Astrocyte (in vitro differentiated cells and primary cell): ENCODE data around the gene OSTN. TPM values are rescaled to one million over a fixed set of nuclear protein-coding genes. Genes with fewer than 3 reads are reported as not detected.

Source experiments
- DNase-seq: peaks from one replicate; pipeline ENCODE4 v3.0.0-alpha.2; 2010; ENCODE audit warnings: low read depth
- FAIRE-seq: peaks from 2 replicates; lab custom pipeline; 2011; peaks lifted over from hg19 to GRCh38; lab: Jason Lieb, UNC
- H2AFZ ChIP-seq: 2 replicates; pipeline ENCODE4 v1.6.0; 2012; ENCODE audit warnings: low read depth, low read length, inconsistent platforms
- H3K27ac ChIP-seq: 2 replicates; pipeline ENCODE4 v1.5.1; 2011; ENCODE audit warnings: low read depth, low read length, inconsistent platforms
- H3K27me3 ChIP-seq: 2 replicates; pipeline ENCODE4 v1.6.0; 2011; ENCODE audit warnings: low read length, inconsistent platforms; ENCODE audit not compliant: insufficient read depth
- H3K36me3 ChIP-seq: 2 replicates; pipeline ENCODE4 v1.5.1; 2011; ENCODE audit warnings: low read length, inconsistent platforms; ENCODE audit not compliant: insufficient read depth
- H3K4me1 ChIP-seq: 2 replicates; pipeline ENCODE4 v1.5.1; 2011; ENCODE audit warnings: low read length, inconsistent platforms; ENCODE audit not compliant: insufficient read depth
- H3K4me2 ChIP-seq: 2 replicates; pipeline ENCODE4 v1.6.0; 2012; ENCODE audit warnings: low read length, inconsistent platforms
- H3K4me3 ChIP-seq: 2 replicates; pipeline ENCODE4 v1.5.1; 2011; ENCODE audit warnings: low read depth, mild to moderate bottlenecking, low read length, inconsistent platforms; ENCODE audit not compliant: insufficient read depth
- H3K79me2 ChIP-seq: 2 replicates; pipeline ENCODE4 v1.6.0; 2012; ENCODE audit warnings: mild to moderate bottlenecking, low read length, inconsistent platforms; ENCODE audit not compliant: insufficient read depth
- H3K9ac ChIP-seq: 2 replicates; pipeline ENCODE4 v1.6.0; 2012; ENCODE audit warnings: mild to moderate bottlenecking, low read length, inconsistent platforms
- H3K9me3 ChIP-seq: 2 replicates; pipeline ENCODE4 v1.5.1; 2012; ENCODE audit warnings: low read depth, mild to moderate bottlenecking, low read length, inconsistent platforms; ENCODE audit not compliant: insufficient read depth
- H4K20me1 ChIP-seq: 2 replicates; pipeline ENCODE4 v1.6.0; 2012; ENCODE audit warnings: low read length, inconsistent platforms; ENCODE audit not compliant: insufficient read depth
- H3K27ac Mint-ChIP-seq: one replicate; pipeline ENCODE4 v1.8.0; 2021; ENCODE audit warnings: mild to moderate bottlenecking, mixed read lengths; ENCODE audit not compliant: unreplicated experiment
- H3K27me3 Mint-ChIP-seq: one replicate; pipeline ENCODE4 v1.8.0; 2021; ENCODE audit warnings: low read depth, mixed read lengths; ENCODE audit not compliant: unreplicated experiment
- H3K36me3 Mint-ChIP-seq: one replicate; pipeline ENCODE4 v1.8.0; 2021; ENCODE audit warnings: low read depth, mixed read lengths; ENCODE audit not compliant: unreplicated experiment
- H3K4me1 Mint-ChIP-seq: one replicate; pipeline ENCODE4 v1.8.0; 2021; ENCODE audit warnings: low read depth, mixed read lengths; ENCODE audit not compliant: unreplicated experiment
- H3K4me3 Mint-ChIP-seq: one replicate; pipeline ENCODE4 v1.8.0; 2021; ENCODE audit warnings: mild to moderate bottlenecking, moderate library complexity, mixed read lengths; ENCODE audit not compliant: unreplicated experiment
- H3K9me3 Mint-ChIP-seq: one replicate; pipeline ENCODE4 v1.8.0; 2021; ENCODE audit warnings: mild to moderate bottlenecking, mixed read lengths; ENCODE audit not compliant: unreplicated experiment
- EZH2 ChIP-seq: IDR thresholded peaks from 2 replicates; pipeline ENCODE4 v1.6.1; 2012; ENCODE audit warnings: mild to moderate bottlenecking, low read length, inconsistent platforms; ENCODE audit not compliant: insufficient read depth
- total RNA-seq: library from RNA; stranded (reverse); gene quantifications from 2 replicates; pipeline ENCODE4 v1.2.1, GENCODE V29; 2021
- TF ChIP-seq, protein P1 (sequence below): IDR thresholded peaks from 2 replicates; pipeline ENCODE4 v1.5.1; 2011; ENCODE audit warnings: low read depth, mild to moderate bottlenecking, inconsistent platforms, low read length, moderate library complexity; ENCODE audit not compliant: insufficient read depth

OSTN gene
- total RNA-seq, 1 donor from 2014 or later: not detected

DNA sequence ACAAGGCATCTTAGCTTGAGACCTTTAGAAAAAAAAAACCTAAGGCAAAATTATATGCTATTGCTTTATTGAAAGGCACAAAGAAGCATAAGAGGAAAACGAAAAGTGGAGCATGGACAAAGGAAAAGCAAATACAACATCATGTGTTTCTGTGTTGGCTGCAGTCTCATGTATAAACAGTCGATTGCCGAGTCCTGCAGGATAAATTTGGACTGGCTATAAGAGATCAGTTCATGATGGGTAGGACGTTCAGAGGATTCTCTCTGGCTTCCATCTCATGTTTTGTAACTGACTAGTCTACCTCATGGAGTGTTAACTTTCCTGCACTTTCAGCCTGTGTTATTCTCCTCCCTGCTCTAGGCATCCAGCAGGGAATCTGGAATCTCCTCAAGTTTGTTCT, 108.3 kb downstream of the OSTN start:
- Histone ChIP-seq H3K79me2 (no peaks in the 10 kb centered on the region), H3K9ac (no peak overlapping the region), H2AFZ (no peak overlapping the region), H3K4me1 (no peaks in the 10 kb centered on the region), H3K4me2 (no peak overlapping the region), H3K4me3 (no peak overlapping the region), H4K20me1 (no peaks in the 10 kb centered on the region), H3K27me3 (no peaks in the 10 kb centered on the region), H3K36me3 (no peaks in the 10 kb centered on the region), H3K27ac (no peak overlapping the region), H3K9me3 (no peaks in the 10 kb centered on the region)
- Mint-ChIP-seq H3K27ac (no peak overlapping the region), H3K4me3 (no peak overlapping the region), H3K27me3 (peaks cover 4% of the 10 kb centered on the region), H3K4me1 (peaks cover 5% of the 10 kb centered on the region), H3K36me3 (no peaks in the 10 kb centered on the region), H3K9me3 (peaks cover 2% of the 10 kb centered on the region)
- no peak for TF ChIP-seq EZH2
- TF ChIP-seq, protein P1, sequence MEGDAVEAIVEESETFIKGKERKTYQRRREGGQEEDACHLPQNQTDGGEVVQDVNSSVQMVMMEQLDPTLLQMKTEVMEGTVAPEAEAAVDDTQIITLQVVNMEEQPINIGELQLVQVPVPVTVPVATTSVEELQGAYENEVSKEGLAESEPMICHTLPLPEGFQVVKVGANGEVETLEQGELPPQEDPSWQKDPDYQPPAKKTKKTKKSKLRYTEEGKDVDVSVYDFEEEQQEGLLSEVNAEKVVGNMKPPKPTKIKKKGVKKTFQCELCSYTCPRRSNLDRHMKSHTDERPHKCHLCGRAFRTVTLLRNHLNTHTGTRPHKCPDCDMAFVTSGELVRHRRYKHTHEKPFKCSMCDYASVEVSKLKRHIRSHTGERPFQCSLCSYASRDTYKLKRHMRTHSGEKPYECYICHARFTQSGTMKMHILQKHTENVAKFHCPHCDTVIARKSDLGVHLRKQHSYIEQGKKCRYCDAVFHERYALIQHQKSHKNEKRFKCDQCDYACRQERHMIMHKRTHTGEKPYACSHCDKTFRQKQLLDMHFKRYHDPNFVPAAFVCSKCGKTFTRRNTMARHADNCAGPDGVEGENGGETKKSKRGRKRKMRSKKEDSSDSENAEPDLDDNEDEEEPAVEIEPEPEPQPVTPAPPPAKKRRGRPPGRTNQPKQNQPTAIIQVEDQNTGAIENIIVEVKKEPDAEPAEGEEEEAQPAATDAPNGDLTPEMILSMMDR: no peak
- DNase-seq (no peak), FAIRE-seq (no peak)

DNA sequence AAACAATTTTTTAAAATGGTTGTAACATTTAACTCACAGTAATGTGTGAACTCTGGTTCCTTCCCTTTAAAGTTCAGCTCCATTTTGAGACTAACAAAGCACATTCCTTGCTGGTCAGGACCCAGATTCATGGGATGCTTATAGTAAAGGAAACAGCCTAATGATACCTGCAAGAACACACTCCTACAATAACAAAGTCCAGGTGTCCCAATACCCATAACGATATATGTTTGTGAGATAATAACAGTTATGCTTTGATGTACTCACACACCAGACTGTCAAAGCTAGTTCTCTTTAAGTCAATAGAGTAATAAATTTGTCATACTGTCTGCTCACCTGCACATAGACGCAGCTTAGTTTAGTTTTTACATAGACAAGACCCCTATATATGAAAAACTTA, 114.3 kb downstream of the OSTN start:
- Mint-ChIP-seq H3K27me3 (no peaks in the 10 kb centered on the region), H3K4me1 (no peaks in the 10 kb centered on the region), H3K9me3 (peaks cover 4% of the 10 kb centered on the region), H3K36me3 (no peaks in the 10 kb centered on the region), H3K4me3 (no peak overlapping the region), H3K27ac (no peak overlapping the region)
- Histone ChIP-seq H3K9me3 (no peaks in the 10 kb centered on the region), H3K4me2 (no peak overlapping the region), H3K36me3 (no peaks in the 10 kb centered on the region), H3K79me2 (no peaks in the 10 kb centered on the region), H3K4me1 (no peaks in the 10 kb centered on the region), H3K27me3 (no peaks in the 10 kb centered on the region), H4K20me1 (no peaks in the 10 kb centered on the region), H3K9ac (no peak overlapping the region), H3K4me3 (no peak overlapping the region), H3K27ac (no peak overlapping the region), H2AFZ (no peak overlapping the region)
- TF ChIP-seq, protein P1: no peak
- no peak for TF ChIP-seq EZH2
- FAIRE-seq (no peak), DNase-seq (no peak)

DNA sequence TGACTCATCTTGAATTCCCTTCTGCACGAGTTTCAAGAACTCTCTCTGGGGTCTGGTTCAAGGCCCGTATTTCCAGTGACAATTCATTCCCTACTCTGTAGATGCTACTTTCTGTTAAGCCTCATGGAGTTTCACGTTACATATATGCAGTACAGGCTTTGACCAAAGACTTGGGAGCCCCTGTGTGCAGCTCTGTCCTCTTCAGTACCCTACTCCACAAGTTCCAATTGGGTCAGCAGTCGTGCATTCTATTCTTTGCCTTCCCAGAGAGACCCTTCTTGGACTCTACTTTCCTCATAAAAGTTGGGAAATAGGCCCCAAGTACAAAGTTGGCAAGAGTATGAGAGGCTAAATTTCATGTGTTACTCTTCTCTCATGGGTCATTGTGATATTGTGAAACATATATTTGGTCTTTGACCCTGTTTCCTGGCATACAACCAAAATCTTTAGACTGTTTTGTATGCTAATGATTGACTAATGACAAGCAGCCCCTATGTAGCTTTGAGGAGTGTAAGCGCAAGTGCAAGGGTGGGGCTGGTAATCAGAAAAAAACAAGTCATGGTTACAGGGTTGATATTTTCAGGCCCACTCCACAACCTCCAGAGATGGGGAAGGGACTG, 115.2 kb downstream of the OSTN start:
- FAIRE-seq (no peak), DNase-seq (no peak)
- Histone ChIP-seq H3K9me3 (no peaks in the 10 kb centered on the region), H3K4me1 (no peaks in the 10 kb centered on the region), H3K36me3 (no peaks in the 10 kb centered on the region), H3K4me2 (no peak overlapping the region), H3K79me2 (no peaks in the 10 kb centered on the region), H4K20me1 (no peaks in the 10 kb centered on the region), H3K9ac (no peak overlapping the region), H2AFZ (no peak overlapping the region), H3K27ac (no peak overlapping the region), H3K27me3 (no peaks in the 10 kb centered on the region), H3K4me3 (no peak overlapping the region)
- Mint-ChIP-seq H3K9me3 (peaks cover 4% of the 10 kb centered on the region), H3K27ac (no peak overlapping the region), H3K4me3 (no peak overlapping the region), H3K4me1 (no peaks in the 10 kb centered on the region), H3K36me3 (no peaks in the 10 kb centered on the region), H3K27me3 (no peaks in the 10 kb centered on the region)
- TF ChIP-seq, protein P1: no peak
- no peak for TF ChIP-seq EZH2
